OCI-LY3 (cell line): Measurements from ENCODE around the gene PXYLP1.

ENCODE experiments used
- H2AFZ ChIP-seq: fragments of 200-600, 300-600 bp; shearing (Covaris generic); 2 replicates; pipeline ENCODE4 v1.6.0; 2014; ENCODE audit warnings: antibody characterized with exemption, low read depth, low read length
- H3K27ac ChIP-seq: fragments of 200-600, 300-600 bp; sonication (generic); 2 replicates; pipeline ENCODE4 v1.5.1; 2014; ENCODE audit warnings: mild to moderate bottlenecking, low read length, moderate library complexity, mixed read lengths
- H3K27me3 ChIP-seq: fragments of 200-600, 300-600 bp; sonication (generic); 2 replicates; pipeline ENCODE4 v1.6.1; 2014; ENCODE audit warnings: low read depth, low read length, mixed read lengths
- H3K36me3 ChIP-seq: fragments of 200-600, 300-600 bp; sonication (generic); replicated peaks from 2 replicates; pipeline ENCODE3; 2014; ENCODE audit warnings: low read depth, low read length, mixed read lengths
- H3K4me1 ChIP-seq: fragments of 300-600, 200-600 bp; sonication (generic); 2 replicates; pipeline ENCODE4 v1.6.1; 2014; ENCODE audit warnings: low read length, mixed read lengths
- H3K4me2 ChIP-seq: fragments of 200-600, 300-600 bp; sonication (generic); 2 replicates; pipeline ENCODE4 v1.6.1; 2014; ENCODE audit warnings: low read length, mixed read lengths
- H3K4me3 ChIP-seq: fragments of 300-600, 200-600 bp; sonication (generic); 2 replicates; pipeline ENCODE4 v1.5.1; 2014; ENCODE audit warnings: antibody characterized with exemption, mild to moderate bottlenecking, low read length, moderate library complexity
- H3K79me2 ChIP-seq: fragments of 300-600, 200-600 bp; shearing (Covaris generic); 2 replicates; pipeline ENCODE4 v1.6.1; 2014; ENCODE audit warnings: mild to moderate bottlenecking, low read length, mixed read lengths
- H3K9ac ChIP-seq: fragments of 300-600, 200-600 bp; shearing (Covaris generic); 2 replicates; pipeline ENCODE4 v1.6.0; 2014; ENCODE audit warnings: mild to moderate bottlenecking, low read length, moderate library complexity
- H3K9me3 ChIP-seq: fragments of 200-600, 300-600 bp; shearing (Covaris generic); 2 replicates; pipeline ENCODE4 v1.6.1; 2014; ENCODE audit warnings: low read length, mixed read lengths; ENCODE audit not compliant: insufficient read depth
- H4K20me1 ChIP-seq: fragments of 200-600, 300-600 bp; sonication (generic); 2 replicates; pipeline ENCODE4 v1.6.1; 2016; ENCODE audit warnings: low read length, mixed read lengths; ENCODE audit not compliant: insufficient read depth
- CTCF ChIP-seq: fragments of 200-600, 300-600 bp; sonication (generic); IDR thresholded peaks from 2 replicates; pipeline ENCODE4 v1.5.1; 2014; ENCODE audit warnings: antibody characterized with exemption, low read length, low read depth
- EZH2phosphoT487 ChIP-seq: fragments of 200-600 bp; shearing (Covaris generic); IDR thresholded peaks from 2 replicates; pipeline ENCODE4 v1.6.1; 2018; ENCODE audit warnings: antibody characterized with exemption, mixed run types, low read depth

Gene PXYLP1

GRCh38 chr3:141240687-141241615 is 9.3 kb downstream of the PXYLP1 start:
- no peaks in the 10 kb centered on the region for H3K27me3 ChIP-seq
- H3K4me1 ChIP-seq = no peaks in the 10 kb centered on the region
- no peak overlapping the region for H3K27ac ChIP-seq
- no peak overlapping the region for H3K4me3 ChIP-seq
- H2AFZ ChIP-seq = no peak overlapping the region
- no peaks in the 10 kb centered on the region for H3K36me3 ChIP-seq
- no peak overlapping the region for H3K9ac ChIP-seq
- no peaks in the 10 kb centered on the region for H3K79me2 ChIP-seq
- TF ChIP-seq EZH2phosphoT487 (no peak), CTCF (no peak)
- no peaks in the 10 kb centered on the region for H3K9me3 ChIP-seq
- H4K20me1 ChIP-seq = no peaks in the 10 kb centered on the region
- no peak overlapping the region for H3K4me2 ChIP-seq

- no peak overlapping the region for H3K4me3 ChIP-seq
- H3K27ac ChIP-seq = no peak overlapping the region
- no peak overlapping the region for H3K4me2 ChIP-seq
- H2AFZ ChIP-seq = no peak overlapping the region
- H3K36me3 ChIP-seq = no peaks in the 10 kb centered on the region
- TF ChIP-seq CTCF (no peak), EZH2phosphoT487 (no peak)
- H4K20me1 ChIP-seq = no peaks in the 10 kb centered on the region
- H3K4me1 ChIP-seq = no peaks in the 10 kb centered on the region
- H3K27me3 ChIP-seq = no peaks in the 10 kb centered on the region
- no peaks in the 10 kb centered on the region for H3K79me2 ChIP-seq
- no peak overlapping the region for H3K9ac ChIP-seq
- no peaks in the 10 kb centered on the region for H3K9me3 ChIP-seq
These were observed 10.2 kb downstream of the PXYLP1 start for GRCh38 chr3:141241616-141242376.

- no peak overlapping the region for H2AFZ ChIP-seq
- no peak for TF ChIP-seq EZH2phosphoT487
- no peak for TF ChIP-seq CTCF
- H3K9me3 ChIP-seq = no peaks in the 10 kb centered on the region
- no peak overlapping the region for H3K9ac ChIP-seq
- no peaks in the 10 kb centered on the region for H3K79me2 ChIP-seq
- H3K4me3 ChIP-seq = no peak overlapping the region
- H3K4me1 ChIP-seq = no peaks in the 10 kb centered on the region
- H3K27me3 ChIP-seq = no peaks in the 10 kb centered on the region
- no peak overlapping the region for H3K4me2 ChIP-seq
- no peaks in the 10 kb centered on the region for H4K20me1 ChIP-seq
- H3K36me3 ChIP-seq = no peaks in the 10 kb centered on the region
- no peak overlapping the region for H3K27ac ChIP-seq
These were observed 10.9 kb downstream of the PXYLP1 start for GRCh38 chr3:141242377-141243092.

GRCh38 chr3:141243271-141243707 is 11.7 kb downstream of the PXYLP1 start:
- H3K36me3 ChIP-seq = no peaks in the 10 kb centered on the region
- no peaks in the 10 kb centered on the region for H3K4me1 ChIP-seq
- H3K4me3 ChIP-seq = no peak overlapping the region
- H3K4me2 ChIP-seq = no peak overlapping the region
- no peak overlapping the region for H3K27ac ChIP-seq
- H3K27me3 ChIP-seq = no peaks in the 10 kb centered on the region
- no peaks in the 10 kb centered on the region for H4K20me1 ChIP-seq
- no peak overlapping the region for H3K9ac ChIP-seq
- no peaks in the 10 kb centered on the region for H3K79me2 ChIP-seq
- TF ChIP-seq EZH2phosphoT487 (no peak), CTCF (no peak)
- no peak overlapping the region for H2AFZ ChIP-seq
- no peaks in the 10 kb centered on the region for H3K9me3 ChIP-seq
